Neural cell (in vitro differentiated cells): Measurements from ENCODE around the gene OXER1. TPM values are rescaled to one million over a fixed set of nuclear protein-coding genes. Genes with fewer than 3 reads are reported as not detected.

ENCODE experiments used
- H2AFZ ChIP-seq: fragments of 200-600, 300-800 bp; sonication (generic), shearing (Covaris generic); 2 replicates; pipeline ENCODE4 v1.6.0; 2014; ENCODE audit warnings: low read depth, mild to moderate bottlenecking, antibody characterized with exemption, low read length, moderate library complexity
- H3F3A ChIP-seq: fragments of 200-600 bp; shearing (Covaris generic); 2 replicates; pipeline ENCODE4 v1.6.1; 2016; ENCODE audit warnings: mild to moderate bottlenecking, moderate library complexity, mixed read lengths, antibody characterized with exemption, low read length; ENCODE audit not compliant: insufficient read depth, poor library complexity, severe bottlenecking
- H3K27ac ChIP-seq: fragments of 200-600, 300-800 bp; sonication (generic), shearing (Covaris generic); 2 replicates; pipeline ENCODE4 v1.5.1; 2014; ENCODE audit warnings: mild to moderate bottlenecking, low read length, moderate library complexity
- H3K27me3 ChIP-seq: fragments of 300-800, 200-600 bp; sonication (generic), shearing (Covaris generic); 2 replicates; pipeline ENCODE4 v1.6.0; 2014; ENCODE audit warnings: mild to moderate bottlenecking, low read depth, low read length, moderate library complexity; ENCODE audit not compliant: insufficient read depth
- H3K36me3 ChIP-seq: fragments of 300-800, 200-600 bp; sonication (generic), shearing (Covaris generic); 2 replicates; pipeline ENCODE4 v1.5.1; 2014; ENCODE audit warnings: mild to moderate bottlenecking, antibody characterized with exemption, low read length, moderate library complexity; ENCODE audit not compliant: insufficient read depth
- H3K4me2 ChIP-seq: fragments of 300-800, 200-600 bp; sonication (generic), shearing (Covaris generic); 2 replicates; pipeline ENCODE4 v1.6.0; 2014; ENCODE audit warnings: mild to moderate bottlenecking, low read length
- H3K4me3 ChIP-seq: fragments of 300-800, 200-600 bp; sonication (generic), shearing (Covaris generic); 2 replicates; pipeline ENCODE4 v1.5.1; 2014; ENCODE audit warnings: mild to moderate bottlenecking, low read length, moderate library complexity
- H3K79me2 ChIP-seq: fragments of 200-600 bp; shearing (Covaris generic); replicated peaks from 2 replicates; pipeline ENCODE4 v1.6.0; 2014; ENCODE audit warnings: mild to moderate bottlenecking, low read length, moderate library complexity; ENCODE audit not compliant: insufficient read depth
- H3K9ac ChIP-seq: fragments of 300-800, 200-600 bp; sonication (generic), shearing (Covaris generic); 2 replicates; pipeline ENCODE4 v1.6.1; 2016; ENCODE audit warnings: mild to moderate bottlenecking, low read length, mixed read lengths
- H3K9me2 ChIP-seq: fragments of 200-600 bp; shearing (Covaris generic); 2 replicates; pipeline ENCODE4 v1.6.1; 2016; ENCODE audit warnings: mild to moderate bottlenecking, low read length, mixed read lengths; ENCODE audit not compliant: insufficient read depth
- H3K9me3 ChIP-seq: fragments of 200-600, 300-800 bp; sonication (generic), shearing (Covaris generic); 2 replicates; pipeline ENCODE4 v1.6.1; 2016; ENCODE audit warnings: mild to moderate bottlenecking, mixed run types, low read length, moderate library complexity, mixed read lengths
- H4K20me1 ChIP-seq: fragments of 200-600 bp; shearing (Covaris generic); 2 replicates; pipeline ENCODE4 v1.6.1; 2016; ENCODE audit warnings: mild to moderate bottlenecking, mixed run types; ENCODE audit not compliant: insufficient read depth
- CTCF ChIP-seq: fragments of 450-650 bp; IDR thresholded peaks from 2 replicates; pipeline ENCODE4 v1.5.1; 2014; ENCODE audit warnings: antibody characterized with exemption, mild to moderate bottlenecking, moderate library complexity; ENCODE audit not compliant: poor library complexity, severe bottlenecking
- EP300 ChIP-seq: fragments of 450-650 bp; conservative IDR thresholded peaks from 2 replicates; pipeline ENCODE4 v1.6.1; 2014; ENCODE audit warnings: antibody characterized with exemption, mild to moderate bottlenecking, moderate library complexity; ENCODE audit not compliant: poor library complexity, severe bottlenecking
- EZH2 ChIP-seq: fragments of 200-600, 300-800 bp; shearing (Covaris generic), sonication (generic); IDR thresholded peaks from 2 replicates; pipeline ENCODE4 v1.6.1; 2014; ENCODE audit warnings: antibody characterized with exemption, low read length, borderline replicate concordance, mild to moderate bottlenecking; ENCODE audit not compliant: insufficient read depth, poor library complexity, severe bottlenecking
- MXI1 ChIP-seq: fragments of 450-650 bp; conservative IDR thresholded peaks from 2 replicates; pipeline ENCODE4 v1.6.1; 2014; ENCODE audit warnings: antibody characterized with exemption, mild to moderate bottlenecking; ENCODE audit not compliant: poor library complexity, severe bottlenecking
- POLR2AphosphoS5 ChIP-seq: IDR thresholded peaks from 2 replicates; pipeline ENCODE4 v1.6.1; 2012
- RAD21 ChIP-seq: fragments of 450-650 bp; conservative IDR thresholded peaks from 2 replicates; pipeline ENCODE4 v1.6.1; 2014; ENCODE audit warnings: antibody characterized with exemption, mild to moderate bottlenecking, moderate library complexity
- SMC3 ChIP-seq: fragments of 450-650 bp; conservative IDR thresholded peaks from 2 replicates; pipeline ENCODE4 v1.6.1; 2014; ENCODE audit warnings: antibody characterized with exemption, mild to moderate bottlenecking, moderate library complexity; ENCODE audit not compliant: poor library complexity
- TAF1 ChIP-seq: IDR thresholded peaks from 2 replicates; pipeline ENCODE4 v1.6.1; 2012; ENCODE audit warnings: low read depth
- polyA plus RNA-seq: library from polyadenylated mRNA; depleted of rRNA; stranded (reverse); fragments of >200 nt; gene quantifications from 2 replicates; pipeline ENCODE4 v1.2.3, GENCODE V29; 2014
- TF ChIP-seq, protein P1 (sequence below): IDR thresholded peaks from 2 replicates; pipeline ENCODE4 v1.6.1; 2012; ENCODE audit warnings: borderline replicate concordance

OXER1 gene
- polyA plus RNA-seq, 1 donor from 2014 or later, result not detected

GRCh38 chr2:42765686-42766085 lies 1.8 kb upstream of the OXER1 start:
- Histone ChIP-seq H3K9me3 (no peaks in the 10 kb centered on the region), H3K79me2 (no peaks in the 10 kb centered on the region), H3K9ac (no peak overlapping the region), H3K9me2 (no peaks in the 10 kb centered on the region), H4K20me1 (no peaks in the 10 kb centered on the region), H3K27ac (no peak overlapping the region), H3F3A (no peaks in the 10 kb centered on the region), H3K36me3 (no peaks in the 10 kb centered on the region), H3K4me3 (no peak overlapping the region), H3K27me3 (no peaks in the 10 kb centered on the region), H3K4me2 (no peak overlapping the region), H2AFZ (no peak overlapping the region)
- TF ChIP-seq TAF1 (no peak), MXI1 (no peak), EZH2 (no peak), RAD21 (no peak), SMC3 (no peak), POLR2AphosphoS5 (no peak), CTCF (no peak)

DNA sequence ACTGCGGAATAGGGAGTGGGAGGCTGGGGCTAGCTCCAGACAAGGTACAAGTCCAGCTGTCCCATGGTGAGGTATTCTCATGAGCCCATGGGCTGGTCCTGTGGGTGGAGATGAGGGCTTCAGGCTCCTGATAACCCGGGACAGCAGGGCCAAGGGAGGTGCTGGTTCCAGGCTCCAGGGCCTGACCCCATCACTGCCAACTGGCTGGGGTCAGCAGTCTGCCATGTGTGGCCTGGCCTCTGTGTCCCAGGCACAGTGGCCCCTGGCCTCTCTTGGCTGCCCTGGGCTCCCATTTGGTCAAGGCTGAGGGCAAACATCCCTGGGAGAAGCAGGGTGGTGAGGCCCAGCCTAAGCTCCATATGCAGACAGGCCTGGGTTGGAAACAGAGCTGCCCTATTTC lies 966 bp upstream of the OXER1 start:
- H3F3A ChIP-seq, result no peaks in the 10 kb centered on the region
- no peak overlapping the region for H3K9ac ChIP-seq
- no peaks in the 10 kb centered on the region for H3K9me3 ChIP-seq
- H2AFZ ChIP-seq, result no peak overlapping the region
- H4K20me1 ChIP-seq, result no peaks in the 10 kb centered on the region
- no peak overlapping the region for H3K4me2 ChIP-seq
- TF ChIP-seq, protein P1, sequence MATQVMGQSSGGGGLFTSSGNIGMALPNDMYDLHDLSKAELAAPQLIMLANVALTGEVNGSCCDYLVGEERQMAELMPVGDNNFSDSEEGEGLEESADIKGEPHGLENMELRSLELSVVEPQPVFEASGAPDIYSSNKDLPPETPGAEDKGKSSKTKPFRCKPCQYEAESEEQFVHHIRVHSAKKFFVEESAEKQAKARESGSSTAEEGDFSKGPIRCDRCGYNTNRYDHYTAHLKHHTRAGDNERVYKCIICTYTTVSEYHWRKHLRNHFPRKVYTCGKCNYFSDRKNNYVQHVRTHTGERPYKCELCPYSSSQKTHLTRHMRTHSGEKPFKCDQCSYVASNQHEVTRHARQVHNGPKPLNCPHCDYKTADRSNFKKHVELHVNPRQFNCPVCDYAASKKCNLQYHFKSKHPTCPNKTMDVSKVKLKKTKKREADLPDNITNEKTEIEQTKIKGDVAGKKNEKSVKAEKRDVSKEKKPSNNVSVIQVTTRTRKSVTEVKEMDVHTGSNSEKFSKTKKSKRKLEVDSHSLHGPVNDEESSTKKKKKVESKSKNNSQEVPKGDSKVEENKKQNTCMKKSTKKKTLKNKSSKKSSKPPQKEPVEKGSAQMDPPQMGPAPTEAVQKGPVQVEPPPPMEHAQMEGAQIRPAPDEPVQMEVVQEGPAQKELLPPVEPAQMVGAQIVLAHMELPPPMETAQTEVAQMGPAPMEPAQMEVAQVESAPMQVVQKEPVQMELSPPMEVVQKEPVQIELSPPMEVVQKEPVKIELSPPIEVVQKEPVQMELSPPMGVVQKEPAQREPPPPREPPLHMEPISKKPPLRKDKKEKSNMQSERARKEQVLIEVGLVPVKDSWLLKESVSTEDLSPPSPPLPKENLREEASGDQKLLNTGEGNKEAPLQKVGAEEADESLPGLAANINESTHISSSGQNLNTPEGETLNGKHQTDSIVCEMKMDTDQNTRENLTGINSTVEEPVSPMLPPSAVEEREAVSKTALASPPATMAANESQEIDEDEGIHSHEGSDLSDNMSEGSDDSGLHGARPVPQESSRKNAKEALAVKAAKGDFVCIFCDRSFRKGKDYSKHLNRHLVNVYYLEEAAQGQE, result no peak
- TF ChIP-seq EZH2 (no peak), POLR2AphosphoS5 (no peak), RAD21 (no peak), EP300 (no peak), MXI1 (no peak), CTCF (no peak), SMC3 (no peak), TAF1 (no peak)
- no peaks in the 10 kb centered on the region for H3K36me3 ChIP-seq
- H3K9me2 ChIP-seq, result no peaks in the 10 kb centered on the region
- no peaks in the 10 kb centered on the region for H3K79me2 ChIP-seq
- H3K27me3 ChIP-seq, result no peaks in the 10 kb centered on the region
- no peak overlapping the region for H3K4me3 ChIP-seq
- H3K27ac ChIP-seq, result no peak overlapping the region
